Stimulated activated CD4-positive, alpha-beta T cell treated with anti-CD3 and anti-CD28 coated beads, Interleukin-4, amount 100 ng/mL, for 4 hours (primary cell): ENCODE results near the gene GRHL1.

Experiments
- DNase-seq, 2 experiments: peaks; one replicate each; pipeline ENCODE4 v3.0.0-alpha.2; 2020

The GRHL1 gene

DNA sequence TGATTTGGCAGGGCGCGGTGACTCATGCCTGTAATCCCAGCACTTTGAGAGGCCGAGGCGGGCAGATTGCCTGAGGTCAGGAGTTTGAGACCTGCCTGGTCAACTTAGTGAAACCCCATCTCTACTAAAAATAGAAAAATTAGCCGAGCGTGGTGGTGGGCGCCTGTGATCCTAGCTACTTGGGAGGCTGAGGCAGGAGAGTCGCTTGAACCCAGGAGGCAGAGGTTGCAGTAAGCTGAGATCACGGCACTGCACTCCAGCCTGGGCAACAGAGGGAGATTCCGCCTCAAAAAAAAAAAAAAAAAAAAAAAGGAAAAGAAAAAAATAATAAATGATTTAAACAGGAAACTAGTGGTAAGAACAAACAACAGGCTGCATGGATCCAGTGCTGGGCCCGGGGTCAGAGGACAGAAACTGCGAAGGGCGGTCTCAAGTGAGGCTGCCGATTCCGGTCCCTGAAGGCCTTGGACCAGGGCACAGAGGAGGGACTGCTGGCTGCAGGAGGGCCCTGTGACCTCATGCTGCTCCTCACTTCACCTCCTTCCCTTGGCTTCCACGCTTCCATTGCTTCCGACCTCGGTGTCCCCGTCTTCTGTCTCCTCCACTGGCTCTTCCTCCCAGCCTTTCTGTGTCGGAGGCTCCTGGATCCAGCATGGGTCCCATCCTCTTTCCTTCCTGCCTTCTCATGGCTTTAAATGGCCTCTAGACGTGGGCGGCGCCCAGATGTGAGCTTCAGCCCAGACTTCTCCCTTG, 2.1 kb upstream of the GRHL1 start:
- DNase-seq, result no peak

DNA sequence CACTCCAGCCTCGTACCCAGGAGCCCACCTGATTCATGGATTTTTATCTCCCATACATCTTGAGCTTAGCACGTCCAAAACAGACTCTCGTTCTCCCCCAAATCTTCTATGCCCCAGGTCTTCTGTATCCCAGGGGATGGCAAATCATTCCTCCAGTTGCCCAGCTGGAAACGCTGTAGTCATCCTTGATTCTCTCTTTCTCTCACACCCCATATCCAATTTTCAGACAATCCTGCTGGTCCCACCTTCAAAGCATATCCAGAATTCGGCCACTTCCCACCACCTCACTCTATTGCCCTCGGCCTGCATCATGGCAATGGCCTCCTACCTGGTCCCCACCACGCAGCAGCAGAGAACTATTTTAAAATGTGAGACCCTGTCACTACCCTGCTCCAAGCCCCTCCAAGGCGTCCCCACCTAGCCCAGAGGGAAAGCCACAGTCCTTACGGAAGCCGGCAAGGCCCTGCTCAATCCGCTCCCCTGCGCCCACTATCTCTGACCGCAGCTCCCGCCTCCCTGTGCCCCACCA, 1.4 kb upstream of the GRHL1 start:
- no peak for DNase-seq

DNA sequence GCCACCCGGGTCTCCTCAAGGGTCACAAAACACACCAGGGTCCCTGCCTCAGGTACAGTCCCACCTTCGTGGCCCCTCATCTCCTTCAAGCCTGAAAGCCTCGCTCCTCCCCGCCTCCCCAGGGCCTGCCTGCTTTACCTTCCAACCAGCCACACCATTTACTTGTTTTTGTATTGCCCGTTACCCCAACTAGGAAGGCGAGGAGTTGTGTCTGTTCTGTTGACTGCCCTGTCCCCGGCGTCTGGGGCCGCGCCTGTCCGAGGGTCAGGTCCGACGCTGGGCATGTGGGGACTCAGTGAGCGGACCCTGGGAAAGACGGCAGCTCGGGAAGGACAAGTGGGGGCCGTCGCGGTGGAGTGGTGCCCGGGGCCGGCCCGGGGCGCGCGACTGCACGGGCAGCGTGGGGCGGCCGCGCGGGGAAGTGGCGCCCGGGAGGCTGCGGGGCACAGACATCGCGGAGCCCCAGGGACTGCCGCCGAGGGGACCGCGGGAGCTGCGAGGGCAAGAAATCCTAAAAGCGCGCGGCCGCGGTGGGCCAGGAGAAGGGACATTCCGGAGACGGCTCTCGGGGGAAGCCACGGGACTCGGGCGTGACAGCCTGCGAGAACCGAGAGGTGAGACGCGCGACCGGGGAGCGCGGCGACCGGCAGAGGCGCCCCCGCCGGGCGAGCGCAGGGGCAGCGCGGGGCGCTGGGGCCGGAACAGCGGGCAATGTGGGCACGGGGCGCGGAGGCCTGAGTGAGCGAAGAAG, 797 bp upstream of the GRHL1 start:
- DNase-seq, result peak in 1 of 2 experiments; percentile 38

DNA sequence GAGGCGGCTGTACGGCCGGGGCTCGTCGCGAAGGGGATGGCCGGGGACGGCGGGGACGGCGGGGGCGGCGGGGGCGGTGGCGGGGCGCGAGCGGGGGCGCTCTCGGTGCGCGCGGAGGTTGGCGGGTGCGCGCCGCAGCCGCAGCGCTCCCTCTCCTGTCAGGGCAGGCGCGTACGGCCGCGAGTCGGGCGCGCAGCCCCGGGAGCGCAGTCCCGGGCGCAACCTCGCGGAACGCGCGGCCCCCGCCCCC, 296 bp upstream of the GRHL1 start:
- DNase-seq, result no peak

DNA sequence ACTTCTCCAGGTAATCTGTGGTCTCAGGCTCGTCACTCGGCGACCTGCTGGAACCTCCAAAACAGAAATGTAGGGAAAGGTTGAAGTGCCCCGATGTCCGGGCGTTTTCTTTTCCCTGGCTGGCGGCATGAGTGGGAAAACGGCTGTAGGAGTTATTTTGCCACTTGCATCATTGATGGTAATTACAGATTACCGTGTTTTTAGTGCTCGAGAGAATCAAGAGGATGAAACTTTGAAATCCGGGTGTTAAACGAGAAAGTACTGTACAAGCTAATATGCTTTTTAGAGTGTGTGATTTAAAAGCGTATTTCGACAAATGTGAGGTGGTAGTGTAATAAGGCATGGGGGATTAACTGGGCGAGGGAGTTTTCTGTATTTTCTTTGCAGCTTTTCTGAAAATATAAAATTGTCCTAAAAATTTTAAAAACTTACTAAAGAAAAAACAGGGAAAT, 819 bp downstream of the GRHL1 start:
- DNase-seq, result no peak

GRCh38 chr2:9952856-9953503, 1.5 kb downstream of the GRHL1 start:
- no peak for DNase-seq

DNA sequence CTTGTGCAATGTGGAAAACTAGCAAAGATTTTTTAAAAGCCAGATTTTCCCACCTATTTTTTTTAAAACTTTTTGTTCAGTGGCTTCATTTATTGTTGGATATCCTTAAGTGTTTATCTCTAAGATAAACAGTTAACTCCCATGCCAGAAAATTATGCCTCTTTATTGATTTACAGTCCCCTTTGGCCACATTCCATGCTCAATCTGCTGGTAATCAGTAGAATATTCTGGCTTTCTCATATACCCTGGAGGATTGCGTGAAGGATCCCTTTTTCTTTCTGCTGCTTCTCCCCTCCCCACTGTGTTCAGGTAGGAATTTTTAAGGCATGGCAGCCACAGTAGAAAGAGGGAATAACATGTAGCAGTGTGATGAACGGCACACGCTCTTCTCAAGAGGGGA, 2.6 kb downstream of the GRHL1 start:
- no peak for DNase-seq

- DNase-seq, result no peak
These were observed 6.6 kb downstream of the GRHL1 start for GRCh38 chr2:9958057-9958456.

- no peak for DNase-seq
These were observed 7.8 kb downstream of the GRHL1 start for GRCh38 chr2:9959262-9959661.

DNA sequence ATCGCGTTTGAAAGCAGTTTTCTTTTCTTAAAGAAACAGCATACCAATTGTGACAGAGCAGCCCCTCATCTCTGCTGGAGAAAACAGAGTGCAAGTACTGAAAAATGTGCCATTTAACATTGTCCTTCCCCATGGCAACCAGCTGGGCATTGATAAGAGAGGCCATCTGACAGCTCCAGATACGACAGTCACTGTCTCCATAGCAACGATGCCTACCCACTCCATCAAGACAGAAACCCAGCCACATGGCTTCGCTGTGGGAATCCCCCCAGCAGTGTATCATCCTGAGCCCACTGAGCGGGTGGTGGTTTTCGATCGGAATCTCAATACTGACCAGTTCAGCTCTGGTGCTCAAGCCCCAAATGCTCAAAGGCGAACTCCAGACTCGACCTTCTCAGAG, 9.5 kb downstream of the GRHL1 start:
- no peak for DNase-seq

GRCh38 chr2:9964334-9964980, 13.0 kb downstream of the GRHL1 start:
- DNase-seq, result no peak

GRCh38 chr2:9965119-9965822, 13.8 kb downstream of the GRHL1 start:
- no peak for DNase-seq

DNA sequence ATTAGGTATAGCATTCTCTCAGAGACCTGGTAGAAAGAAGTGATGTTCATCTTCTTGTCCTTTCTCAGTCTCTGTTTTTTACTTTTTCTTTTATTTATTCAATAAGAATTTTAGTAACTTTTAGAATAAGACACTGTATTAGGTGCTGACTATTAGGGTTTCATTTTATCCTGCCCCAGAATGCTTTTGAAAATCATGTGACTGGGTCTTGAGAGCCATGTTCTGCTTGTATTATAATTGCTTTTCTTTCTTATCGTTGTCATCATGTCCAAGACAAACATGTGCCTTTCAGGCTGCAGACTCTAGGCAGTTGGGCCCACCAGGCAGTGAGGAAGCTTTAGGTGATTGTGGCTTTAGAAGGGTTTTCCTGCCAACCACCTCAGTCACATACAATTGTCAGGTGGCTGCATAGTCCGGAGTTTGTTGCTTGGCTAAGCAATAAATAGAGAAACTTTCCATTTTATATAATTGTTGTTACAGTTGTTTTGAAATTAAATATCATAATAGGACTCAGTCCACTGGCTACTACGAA, 15.1 kb downstream of the GRHL1 start:
- no peak for DNase-seq

GRCh38 chr2:9967053-9967775, 15.7 kb downstream of the GRHL1 start:
- no peak for DNase-seq

GRCh38 chr2:9968553-9969497, 17.3 kb downstream of the GRHL1 start:
- DNase-seq, result no peak

GRCh38 chr2:9970200-9971044, 18.9 kb downstream of the GRHL1 start:
- DNase-seq, result no peak

GRCh38 chr2:9971105-9971818, 19.8 kb downstream of the GRHL1 start:
- no peak for DNase-seq

DNA sequence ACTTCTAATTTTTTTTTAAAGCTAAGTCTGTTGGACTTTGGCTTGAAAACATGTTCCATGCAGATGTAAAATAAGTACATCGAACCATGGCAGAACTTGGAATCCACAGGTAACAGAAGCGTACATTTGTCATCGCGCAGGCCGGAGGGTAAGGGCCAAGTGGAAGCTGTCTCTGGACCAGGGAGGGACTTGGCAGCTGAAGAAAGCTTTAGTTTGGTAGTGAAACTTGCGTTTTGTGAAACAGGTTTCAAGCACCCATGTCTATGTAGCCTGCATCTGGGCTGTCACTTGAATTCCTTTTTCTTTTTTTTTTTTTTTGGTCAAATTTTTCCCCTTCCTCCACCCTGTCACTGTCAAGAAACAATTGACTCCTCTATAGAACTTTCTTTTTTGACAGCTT, 20.4 kb downstream of the GRHL1 start:
- DNase-seq, result no peak
